RWPE2 (cell line): ENCODE measurements around the gene PHKA1.
"Not testable (repeated sequence)": the region's sequence is repeated elsewhere in the genome, so short reads cannot be mapped to it uniquely, and the experiment has no call there.

Experiments
- ATAC-seq: fragments of 200-7000 bp; cut with Tn5 transposase; 3 replicates; pipeline ENCODE4 v1.9.1; 2021; ENCODE audit warnings: low read depth
- DNase-seq: peaks from one replicate; pipeline ENCODE4 v3.0.0-alpha.2; 2020; ENCODE audit warnings: low spot score
- H3K27ac ChIP-seq: fragments of 450-650 bp; 2 replicates; pipeline ENCODE4 v1.5.1; 2017; ENCODE audit warnings: mild to moderate bottlenecking; ENCODE audit not compliant: poor library complexity, severe bottlenecking
- H3K27me3 ChIP-seq: fragments of 250-450 bp; sonication (Bioruptor Pico); 2 replicates; pipeline ENCODE4 v1.5.1; 2021; ENCODE audit warnings: mild to moderate bottlenecking, moderate library complexity; ENCODE audit not compliant: insufficient read depth, poor library complexity, severe bottlenecking
- H3K36me3 ChIP-seq: fragments of 250-450 bp; sonication (Bioruptor Pico); 2 replicates; pipeline ENCODE4 v1.5.1; 2020; ENCODE audit warnings: low read depth, mild to moderate bottlenecking, moderate library complexity
- H3K4me1 ChIP-seq: fragments of 250-450 bp; sonication (Bioruptor Pico); 2 replicates; pipeline ENCODE4 v1.5.1; 2021; ENCODE audit warnings: mild to moderate bottlenecking, moderate library complexity; ENCODE audit not compliant: insufficient read depth, poor library complexity, severe bottlenecking
- H3K4me3 ChIP-seq: fragments of 250-450 bp; sonication (Bioruptor Pico); 2 replicates; pipeline ENCODE4 v1.5.1; 2021; ENCODE audit warnings: mild to moderate bottlenecking, moderate library complexity; ENCODE audit not compliant: severe bottlenecking
- H3K9me3 ChIP-seq: fragments of 250-450 bp; sonication (Bioruptor Pico); 2 replicates; pipeline ENCODE4 v1.5.1; 2021; ENCODE audit warnings: mild to moderate bottlenecking, moderate library complexity; ENCODE audit not compliant: severe bottlenecking
- CTCF ChIP-seq: fragments of 450-650 bp; IDR thresholded peaks from one replicate; pipeline ENCODE4 v1.5.1; 2017; ENCODE audit warnings: mild to moderate bottlenecking, moderate library complexity; ENCODE audit not compliant: poor library complexity, severe bottlenecking

The PHKA1 gene

GRCh38 chrX:72568406-72569092, 145.6 kb downstream of the PHKA1 start:
- no peak for TF ChIP-seq CTCF
- Histone ChIP-seq H3K9me3 (no peaks in the 10 kb centered on the region), H3K4me1 (no peaks in the 10 kb centered on the region), H3K27me3 (no peaks in the 10 kb centered on the region), H3K36me3 (peaks cover 20% of the 10 kb centered on the region), H3K4me3 (no peak overlapping the region), H3K27ac (no peak overlapping the region)
- DNase-seq (no peak), ATAC-seq (no peak)

GRCh38 chrX:72566448-72566847, 147.7 kb downstream of the PHKA1 start:
- Histone ChIP-seq H3K4me1 (no peaks in the 10 kb centered on the region), H3K4me3 (no peak overlapping the region), H3K27me3 (no peaks in the 10 kb centered on the region), H3K9me3 (no peaks in the 10 kb centered on the region), H3K27ac (no peak overlapping the region), H3K36me3 (peaks cover 24% of the 10 kb centered on the region)
- TF ChIP-seq CTCF: no peak
- no peak for DNase-seq
- no peak for ATAC-seq

- H3K9me3 ChIP-seq, DNase-seq, H3K4me3 ChIP-seq, H3K4me1 ChIP-seq, ATAC-seq, H3K27ac ChIP-seq, H3K27me3 ChIP-seq: not testable (repeated sequence)
- peaks cover 12% of the 10 kb centered on the region for H3K36me3 ChIP-seq
These were observed 154.5 kb downstream of the PHKA1 start for GRCh38 chrX:72559655-72560054.

- Histone ChIP-seq H3K36me3 (no peaks in the 10 kb centered on the region), H3K4me3 (no peak overlapping the region), H3K4me1 (peaks cover 4% of the 10 kb centered on the region), H3K9me3 (no peaks in the 10 kb centered on the region), H3K27me3 (no peaks in the 10 kb centered on the region), H3K27ac (no peak overlapping the region)
- DNase-seq (peak; percentile 69), ATAC-seq (peak; percentile 91)
- TF ChIP-seq CTCF: peak; percentile 10
These were observed 159.5 kb downstream of the PHKA1 start for GRCh38 chrX:72554448-72555140.

- ATAC-seq, DNase-seq, H3K36me3 ChIP-seq, H3K27ac ChIP-seq, H3K27me3 ChIP-seq, H3K4me1 ChIP-seq, H3K4me3 ChIP-seq, H3K9me3 ChIP-seq: not testable (repeated sequence)
These were observed 161.7 kb downstream of the PHKA1 start for GRCh38 chrX:72552443-72552842.

GRCh38 chrX:72545990-72546389, 168.1 kb downstream of the PHKA1 start:
- no peak overlapping the region for H3K27ac ChIP-seq
- DNase-seq: no peak
- no peak overlapping the region for H3K4me3 ChIP-seq
- no peaks in the 10 kb centered on the region for H3K36me3 ChIP-seq
- H3K9me3 ChIP-seq: no peaks in the 10 kb centered on the region
- H3K4me1 ChIP-seq: no peaks in the 10 kb centered on the region
- no peaks in the 10 kb centered on the region for H3K27me3 ChIP-seq
- TF ChIP-seq CTCF: no peak
- ATAC-seq: no peak
